ENCODE data around the gene RGS6.

- TF ChIP-seq GATA2 (IDR thresholded peaks at IDR 0.05; ENCODE audit: low read depth, low read length) (no peak), GATA3 (IDR thresholded peaks at IDR 0.05; ENCODE audit: low read depth, low read length) (no peak)
Measured at GRCh38 chr14:72552236-72552635, 620.0 kb downstream of the RGS6 start.
